ENCODE measurements around the gene PARL.

PARL gene

GRCh38 chr3:183810643-183811594 lies 73.8 kb downstream of the PARL start:
- TF ChIP-seq CTCF (IDR thresholded peaks at IDR 0.05; ENCODE audit: insufficient read depth, low read depth, low read length, missing control alignments): no peak
- DNase-seq (ENCODE audit: low read depth): no peak
- no peak overlapping the region for H3K4me3 ChIP-seq (ENCODE audit: low read depth, low read length)

DNA sequence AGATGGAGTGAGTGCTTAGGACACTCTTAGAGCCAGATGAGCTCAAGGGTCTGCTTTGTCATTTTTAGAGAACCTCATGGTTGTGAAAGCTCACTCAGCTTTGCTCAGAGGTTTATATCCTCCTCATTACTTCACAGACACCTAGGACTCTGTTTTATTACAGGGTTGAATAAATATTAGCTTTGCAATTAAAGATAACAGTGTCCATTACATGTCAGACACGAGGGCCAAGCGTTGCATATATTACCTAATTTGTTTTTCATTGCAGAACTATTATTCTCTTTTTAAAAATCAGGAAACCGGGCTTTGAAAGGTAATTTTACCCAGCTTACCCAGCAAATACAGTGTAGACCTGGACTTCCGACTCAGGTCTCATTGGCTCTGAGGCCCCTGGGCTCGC lies 75.4 kb downstream of the PARL start:
- no peak for TF ChIP-seq CTCF (IDR thresholded peaks at IDR 0.05; ENCODE audit: insufficient read depth, low read depth, low read length, missing control alignments)
- H3K4me3 ChIP-seq (ENCODE audit: low read depth, low read length): no peak overlapping the region
- no peak for DNase-seq (ENCODE audit: low read depth)

DNA sequence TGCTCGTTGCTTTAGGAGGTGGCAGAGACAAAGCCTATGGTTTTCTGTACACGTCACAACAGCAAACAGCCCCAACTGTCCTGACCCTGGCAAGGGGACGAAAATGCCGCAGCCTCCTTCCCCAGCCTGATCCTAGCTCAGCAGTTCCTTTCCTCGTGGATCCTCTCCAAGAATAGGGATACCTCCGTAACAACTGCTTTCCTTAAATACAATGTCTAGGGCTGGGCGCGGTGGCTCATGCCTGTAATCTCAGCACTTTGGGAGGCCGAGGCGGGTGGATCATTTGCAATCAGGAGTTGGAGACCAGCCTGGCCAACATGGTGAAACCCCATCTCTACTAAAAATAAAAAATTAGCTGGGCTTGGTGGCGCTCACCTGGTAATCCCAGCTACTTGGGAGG lies 76.3 kb downstream of the PARL start:
- H3K4me3 ChIP-seq (ENCODE audit: low read depth, low read length): no peak overlapping the region
- DNase-seq (ENCODE audit: low read depth): no peak
- TF ChIP-seq CTCF (IDR thresholded peaks at IDR 0.05; ENCODE audit: insufficient read depth, low read depth, low read length, missing control alignments): no peak

DNA sequence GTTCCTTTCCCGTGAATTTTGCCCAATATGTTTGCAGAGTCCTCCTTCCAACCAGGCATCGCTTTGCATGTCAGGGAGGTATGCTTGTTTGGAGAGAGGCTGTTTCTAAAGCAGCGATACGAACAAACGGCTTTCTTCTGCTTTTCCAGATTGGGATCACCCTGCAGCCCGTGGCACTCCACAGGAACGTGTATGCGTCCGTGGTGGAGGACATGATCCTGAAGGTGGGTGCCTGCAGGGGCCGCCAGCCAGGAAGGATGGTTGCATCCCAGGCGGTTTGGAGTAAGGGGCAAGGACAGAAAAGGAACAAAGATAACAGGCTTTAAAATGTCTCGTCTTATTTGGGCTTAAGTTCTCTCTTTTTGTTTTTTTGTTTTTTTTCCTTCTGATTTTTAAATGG lies 76.8 kb downstream of the PARL start:
- no peak overlapping the region for H3K4me3 ChIP-seq (ENCODE audit: low read depth, low read length)
- no peak for TF ChIP-seq CTCF (IDR thresholded peaks at IDR 0.05; ENCODE audit: insufficient read depth, low read depth, low read length, missing control alignments)
- DNase-seq (ENCODE audit: low read depth): no peak

DNA sequence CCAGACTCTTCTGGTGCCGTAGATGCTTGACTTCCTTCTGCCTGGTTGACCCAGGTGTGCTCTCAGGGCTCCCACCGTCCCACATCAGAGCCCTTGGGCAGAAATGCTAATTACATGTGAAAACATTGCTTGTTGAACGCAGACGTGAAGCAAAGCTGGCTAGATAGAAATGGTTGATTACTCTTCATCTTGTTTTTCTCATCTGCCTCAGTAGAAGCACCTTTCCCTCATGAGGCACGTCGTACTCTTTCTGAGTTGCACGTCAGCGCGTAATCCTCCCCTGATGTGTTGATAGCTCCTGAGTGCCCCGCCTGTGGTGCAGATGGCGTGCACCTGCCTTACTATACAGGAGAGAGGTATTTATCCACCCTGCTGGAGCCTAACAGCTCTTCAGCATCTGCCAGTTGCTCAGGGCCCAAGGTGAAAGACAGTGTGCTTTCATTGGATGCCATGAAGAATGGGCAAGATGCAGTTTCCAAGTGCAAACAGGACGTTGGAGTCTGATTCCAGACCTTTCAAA lies 77.4 kb downstream of the PARL start:
- DNase-seq (ENCODE audit: low read depth): no peak
- no peak for TF ChIP-seq CTCF (IDR thresholded peaks at IDR 0.05; ENCODE audit: insufficient read depth, low read depth, low read length, missing control alignments)
- no peak overlapping the region for H3K4me3 ChIP-seq (ENCODE audit: low read depth, low read length)

- H3K4me3 ChIP-seq (ENCODE audit: low read depth, low read length): no peak overlapping the region
- no peak for TF ChIP-seq CTCF (IDR thresholded peaks at IDR 0.05; ENCODE audit: insufficient read depth, low read depth, low read length, missing control alignments)
- DNase-seq (ENCODE audit: low read depth): no peak
Measured at GRCh38 chr3:183802989-183803388, 81.7 kb downstream of the PARL start.

All from GM12865 (cell line).